Activated naive CD4-positive, alpha-beta T cell treated with anti-CD3 and anti-CD28 coated beads, Interleukin-2, amount 50 U/mL, for 72 hours (primary cell): ENCODE results near the gene SPIB. TPM values are rescaled to one million over a fixed set of nuclear protein-coding genes. Genes with fewer than 3 reads are reported as not detected.
"Not testable (repeated sequence)": the region's sequence is repeated elsewhere in the genome, so short reads cannot be mapped to it uniquely, and the experiment has no call there.

Source experiments
- ATAC-seq, 2 donors: fragments of 150-1000 bp; cut with Tn5 transposase; 2 replicates each; pipeline ENCODE4 v1.10.0; 2021; ENCODE audit warnings: mild to moderate bottlenecking in 2 of 2, moderate library complexity in 2 of 2
- DNase-seq, 2 donors: peaks; one replicate each; pipeline ENCODE4 v3.0.0; 2021 to 2022; ENCODE audit warnings: low spot score in 2 of 2
- H3K27ac Mint-ChIP-seq, 2 donors: one replicate each; pipeline ENCODE4 v1.8.0; 2022; ENCODE audit warnings: mild to moderate bottlenecking in 2 of 2, mixed read lengths in 2 of 2
- H3K36me3 Mint-ChIP-seq, 2 donors: one replicate each; pipeline ENCODE4 v1.8.0; 2022; ENCODE audit warnings: mixed read lengths in 2 of 2
- H3K9me3 Mint-ChIP-seq, 2 donors: one replicate each; pipeline ENCODE4 v1.8.0; 2022; ENCODE audit warnings: mixed read lengths in 2 of 2
- total RNA-seq, 2 donors: library from RNA; stranded (reverse); gene quantifications; one replicate each; pipeline ENCODE4 v1.2.3, GENCODE V29; 2022

The SPIB gene
- total RNA-seq, 2 donors from 2014 or later, result 1.1 to 1.2 TPM

GRCh38 chr19:50425581-50425980 lies 6.8 kb downstream of the SPIB start:
- Mint-ChIP-seq H3K27ac (no peak overlapping the region), H3K9me3 (peaks cover 0 to 3% of the 10 kb centered on the region in 2 donors), H3K36me3 (peaks cover 4 to 5% of the 10 kb centered on the region in 2 donors)
- DNase-seq, result no peak
- no peak for ATAC-seq

- H3K9me3 Mint-ChIP-seq, result no peaks in the 10 kb centered on the region
- H3K27ac Mint-ChIP-seq, result no peak overlapping the region
- no peak for DNase-seq
- no peak for ATAC-seq
- no peaks in the 10 kb centered on the region for H3K36me3 Mint-ChIP-seq
Measured at GRCh38 chr19:50427318-50427925, 8.7 kb downstream of the SPIB start.

- DNase-seq (no peak), ATAC-seq (peak in 1 of 2 donors; percentile 13)
- H3K27ac Mint-ChIP-seq, result no peak overlapping the region
- H3K9me3 Mint-ChIP-seq, result no peaks in the 10 kb centered on the region
- no peaks in the 10 kb centered on the region for H3K36me3 Mint-ChIP-seq
Measured at GRCh38 chr19:50427997-50428425, 9.3 kb downstream of the SPIB start.

DNA sequence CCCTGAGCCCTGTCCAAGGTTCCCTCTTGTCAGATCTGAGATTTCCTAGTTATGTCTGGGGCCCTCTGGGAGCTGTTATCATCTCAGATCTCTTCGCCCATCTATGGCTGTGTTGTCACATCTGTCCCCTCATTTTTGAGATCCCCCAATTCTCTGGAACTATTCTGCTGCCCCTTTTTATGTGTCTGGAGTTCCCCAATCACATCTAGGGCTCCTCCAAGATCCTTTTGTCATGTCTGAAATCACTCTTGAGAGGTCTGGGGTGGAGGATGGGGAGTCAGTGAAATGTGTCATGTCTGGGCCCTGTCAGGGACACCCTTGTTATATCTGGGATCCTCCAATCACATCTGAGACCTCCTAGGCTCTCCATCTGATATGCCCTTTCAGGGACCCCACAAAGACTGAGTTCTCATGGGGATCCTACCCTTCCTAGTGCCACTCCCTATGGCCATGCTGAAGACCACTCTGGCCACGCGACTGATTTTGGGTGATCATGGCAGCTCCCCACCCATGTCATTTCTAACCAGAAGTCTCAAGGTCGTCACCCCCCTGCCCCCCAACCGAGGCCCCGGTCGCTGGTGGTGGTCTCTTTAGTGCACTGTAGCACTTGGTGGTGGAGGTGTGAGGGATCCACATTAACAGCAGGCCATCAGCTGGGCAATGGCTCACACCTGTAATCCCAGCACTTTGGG lies 10.2 kb downstream of the SPIB start:
- no peak for ATAC-seq
- H3K9me3 Mint-ChIP-seq, result no peaks in the 10 kb centered on the region
- H3K36me3 Mint-ChIP-seq, result no peaks in the 10 kb centered on the region
- DNase-seq, result no peak
- H3K27ac Mint-ChIP-seq, result peak overlapping the region in 1 of 2 donors; percentile 9

DNA sequence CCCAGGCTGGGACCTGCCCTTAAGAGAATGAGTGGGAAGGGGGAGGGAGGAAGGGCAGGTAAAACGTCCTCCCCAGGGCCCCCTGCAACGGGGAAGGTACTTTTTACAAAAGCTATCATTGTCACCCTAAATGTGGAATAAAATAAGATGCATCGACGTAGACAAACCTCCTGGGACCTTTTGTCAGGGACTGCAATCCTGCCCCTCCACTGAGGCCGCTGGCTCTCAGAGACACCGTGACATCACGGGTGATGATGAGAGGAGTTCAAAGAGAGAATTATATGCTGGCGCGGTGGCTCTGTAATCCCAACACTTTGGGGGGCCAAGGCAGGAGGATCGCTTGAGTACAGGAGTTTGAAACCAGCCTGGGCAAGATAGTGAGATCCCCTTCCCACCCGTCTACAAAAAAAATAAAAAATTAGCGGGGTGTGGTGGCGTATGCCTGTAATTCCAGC lies 12.2 kb downstream of the SPIB start:
- Mint-ChIP-seq H3K36me3 (no peaks in the 10 kb centered on the region), H3K27ac (peak overlapping the region; percentile 29 to 82), H3K9me3 (no peaks in the 10 kb centered on the region)
- no peak for ATAC-seq
- no peak for DNase-seq

GRCh38 chr19:50431343-50432220 lies 12.8 kb downstream of the SPIB start:
- Mint-ChIP-seq H3K36me3 (no peaks in the 10 kb centered on the region), H3K27ac (peak overlapping the region; percentile 82 to 94), H3K9me3 (no peaks in the 10 kb centered on the region)
- peak; percentile 90 to 97 for DNase-seq
- ATAC-seq, result peak; percentile 97 to 98

- H3K36me3 Mint-ChIP-seq, result no peaks in the 10 kb centered on the region
- no peaks in the 10 kb centered on the region for H3K9me3 Mint-ChIP-seq
- H3K27ac Mint-ChIP-seq, result peak within 1 kb of the TSS; percentile 82 to 94
- no peak for DNase-seq
- no peak for ATAC-seq
Measured at GRCh38 chr19:50432221-50433028, 13.7 kb downstream of the SPIB start, which contains the start of gene MYBPC2. Gene MYBPC2, plus strand, starts transcription at chr19:50432892. Its CDS starts 62 bp downstream, at chr19:50432954.

GRCh38 chr19:50433201-50434180 lies 14.8 kb downstream of the SPIB start:
- Mint-ChIP-seq H3K36me3 (no peaks in the 10 kb centered on the region), H3K27ac (peak overlapping the region in 1 of 2 donors; percentile 82), H3K9me3 (no peaks in the 10 kb centered on the region)
- no peak for DNase-seq
- ATAC-seq, result no peak

DNA sequence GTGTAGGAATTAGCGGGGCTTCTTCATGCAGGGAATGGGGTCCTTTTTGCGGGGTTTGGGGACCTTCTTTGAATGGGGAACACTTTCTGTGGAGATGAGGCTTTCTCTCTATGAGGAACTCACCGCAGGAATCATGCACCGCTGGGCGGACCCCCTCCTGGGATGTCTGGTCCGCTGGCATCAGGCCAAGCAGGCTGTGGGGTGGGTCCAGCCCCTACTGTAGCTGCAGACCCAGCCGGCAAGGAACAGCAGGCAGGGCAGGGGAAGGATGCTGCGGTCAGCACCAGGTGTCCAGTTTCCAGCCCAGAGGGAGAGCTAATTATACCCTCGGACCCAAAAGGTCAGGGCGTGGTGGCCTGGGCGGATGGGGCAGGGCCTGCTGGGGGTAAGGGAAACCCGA lies 15.8 kb downstream of the SPIB start:
- H3K36me3 Mint-ChIP-seq, result no peaks in the 10 kb centered on the region
- no peak for ATAC-seq
- no peak for DNase-seq
- no peak overlapping the region for H3K27ac Mint-ChIP-seq
- H3K9me3 Mint-ChIP-seq, result no peaks in the 10 kb centered on the region

DNA sequence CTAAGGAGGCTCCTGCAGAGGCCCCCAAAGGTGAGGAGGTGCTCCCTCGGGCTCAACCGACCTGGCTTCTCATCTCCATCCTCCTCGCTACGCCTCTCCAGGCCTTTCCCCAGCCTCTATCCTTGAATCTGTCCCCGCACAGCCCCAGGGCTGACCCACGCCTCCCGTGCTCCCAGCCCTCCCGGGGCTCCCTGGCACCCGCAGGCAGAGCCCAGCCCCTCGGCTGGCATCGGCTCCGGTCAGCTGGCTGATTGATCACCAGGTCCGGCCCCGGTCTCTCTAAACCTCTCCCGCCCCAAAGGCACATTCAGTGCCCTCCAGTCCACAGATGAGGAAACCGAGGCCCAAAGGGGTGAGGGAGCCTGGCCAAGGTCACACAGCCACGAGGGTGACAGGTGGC lies 16.5 kb downstream of the SPIB start:
- no peak for ATAC-seq
- Mint-ChIP-seq H3K9me3 (no peaks in the 10 kb centered on the region), H3K27ac (no peak overlapping the region), H3K36me3 (no peaks in the 10 kb centered on the region)
- no peak for DNase-seq

- ATAC-seq (no peak), DNase-seq (no peak)
- Mint-ChIP-seq H3K27ac (no peak overlapping the region), H3K9me3 (no peaks in the 10 kb centered on the region), H3K36me3 (no peaks in the 10 kb centered on the region)
Measured at GRCh38 chr19:50435627-50436026, 16.9 kb downstream of the SPIB start.

- no peaks in the 10 kb centered on the region for H3K9me3 Mint-ChIP-seq
- DNase-seq, result no peak
- no peaks in the 10 kb centered on the region for H3K36me3 Mint-ChIP-seq
- no peak for ATAC-seq
- H3K27ac Mint-ChIP-seq, result no peak overlapping the region
Measured at GRCh38 chr19:50437862-50438449, 19.2 kb downstream of the SPIB start.

DNA sequence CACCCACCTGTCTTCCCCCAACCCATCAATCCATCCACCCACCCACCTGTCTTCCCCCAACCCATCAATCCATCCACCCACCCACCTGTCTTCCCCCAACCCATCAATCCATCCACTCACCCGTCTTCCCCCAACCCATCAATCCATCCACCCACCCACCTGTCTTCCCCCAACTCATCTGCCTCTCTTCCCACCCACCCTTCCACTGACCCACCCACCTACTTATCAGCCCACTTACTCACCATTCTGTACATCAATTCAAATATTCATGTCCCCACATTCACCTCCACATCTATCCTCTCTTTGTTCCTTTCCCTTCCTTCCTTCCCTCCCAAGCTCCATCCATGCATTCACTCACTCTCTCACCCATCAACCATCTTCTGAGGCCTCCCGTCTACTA lies 20.4 kb downstream of the SPIB start:
- H3K27ac Mint-ChIP-seq, ATAC-seq, H3K36me3 Mint-ChIP-seq, DNase-seq, H3K9me3 Mint-ChIP-seq: not testable (repeated sequence)

GRCh38 chr19:50444059-50444458 lies 25.3 kb downstream of the SPIB start:
- no peak for ATAC-seq
- Mint-ChIP-seq H3K27ac (no peak overlapping the region), H3K9me3 (peaks cover 0 to 4% of the 10 kb centered on the region in 2 donors), H3K36me3 (no peaks in the 10 kb centered on the region)
- no peak for DNase-seq

DNA sequence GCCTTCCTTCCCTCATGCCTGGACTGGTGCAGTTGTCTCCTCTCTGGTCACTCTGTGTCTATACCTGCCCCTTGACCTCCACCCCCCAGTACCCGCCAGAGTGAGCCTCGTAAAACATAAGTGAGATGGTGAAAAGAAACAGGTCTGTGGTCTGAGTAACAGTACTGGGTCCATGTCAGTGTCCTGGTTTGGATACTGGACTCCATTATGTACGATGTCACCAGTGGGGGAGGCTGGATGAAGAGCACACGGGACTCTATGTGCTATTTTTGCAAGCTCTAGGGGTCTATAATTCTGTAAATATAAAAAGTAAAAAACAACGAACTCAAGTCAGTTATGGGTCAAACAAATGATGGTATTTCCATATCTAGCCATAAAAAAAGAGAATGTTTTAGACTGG lies 28.3 kb downstream of the SPIB start:
- no peak overlapping the region for H3K27ac Mint-ChIP-seq
- no peak for DNase-seq
- no peak for ATAC-seq
- H3K36me3 Mint-ChIP-seq, result no peaks in the 10 kb centered on the region
- peaks cover 0 to 4% of the 10 kb centered on the region in 2 donors for H3K9me3 Mint-ChIP-seq
